Transverse colon (tissue), 4 donors: ENCODE results near the gene PPP1R13B. TPM values are rescaled to one million over a fixed set of nuclear protein-coding genes. Genes with fewer than 3 reads are reported as not detected.

ENCODE experiments used
- DNase-seq: peaks from one replicate; pipeline ENCODE4 v3.0.0-alpha.2; 2019
- H3K27ac ChIP-seq, 4 donors: fragments of 200-600 bp; sonication (generic); 2 replicates each; pipeline ENCODE4 v1.5.1; 2016 to 2018; ENCODE audit warnings: inconsistent platforms in 4 of 4
- H3K27me3 ChIP-seq: fragments of 200-600 bp; sonication (generic); 2 replicates; pipeline ENCODE4 v1.5.1; 2017; ENCODE audit warnings: inconsistent platforms
- H3K36me3 ChIP-seq, 4 donors: fragments of 200-600 bp; sonication (generic); 2 replicates each; pipeline ENCODE4 v1.5.1; 2017 to 2019; ENCODE audit warnings: inconsistent platforms in 4 of 4
- H3K4me1 ChIP-seq, 4 donors: fragments of 200-600 bp; sonication (generic); 2 replicates each; pipeline ENCODE4 v1.5.1; 2017 to 2020; ENCODE audit warnings: inconsistent platforms in 4 of 4
- H3K4me3 ChIP-seq, 4 donors: fragments of 200-600 bp; sonication (generic); 1 replicate in 1 of 4; 2 replicates in 3 of 4; pipeline versions ENCODE4 v1.5.1 to v1.6.1; 2017 to 2019; ENCODE audit warnings: inconsistent platforms in 4 of 4
- H3K9me3 ChIP-seq, 2 donors: fragments of 200-600 bp; sonication (generic); 2 replicates each; pipeline ENCODE4 v1.5.1; 2017 to 2019; ENCODE audit warnings: inconsistent platforms in 2 of 2
- EP300 ChIP-seq: sonication (generic); formaldehyde crosslinking; IDR thresholded peaks from one replicate; pipeline ENCODE4 v1.6.1; 2017; ENCODE audit warnings: antibody characterized with exemption, low read depth
- POLR2A ChIP-seq: fragments of 450-650 bp; IDR thresholded peaks from one replicate; pipeline ENCODE4 v1.6.1; 2016; ENCODE audit warnings: antibody characterized with exemption, mild to moderate bottlenecking, moderate library complexity
- POLR2AphosphoS5 ChIP-seq, 3 donors: sonication (generic); formaldehyde crosslinking; IDR thresholded peaks; one replicate each; pipeline ENCODE4 v1.6.1; 2016; ENCODE audit warnings: antibody characterized with exemption in 3 of 3
- WGBS, 2 donors: methylation state at CpG; one replicate each; pipeline ENCODE4 v1.1.5; 2018; ENCODE audit warnings: low coverage in 1 of 2; 5-methylcytosine and 5-hydroxymethylcytosine counted together
- in situ Hi-C, 4 donors: fragments of 200-750 bp; cut with MboI; loops; one replicate each; pipeline versions ENCODE4 v1.15.0 to v1.15.1; 2017; ENCODE audit warnings: low sequenced_read_pairs in 3 of 4, low pct_ligation_motif_present in 1 of 4, low pct_unique_long_range_greater_than_20kb in 1 of 4
- intact Hi-C: fragments of 100-400 bp; cut with DNase I; formaldehyde crosslinking; loops from one replicate; pipeline ENCODE4 v1.15.1; 2023; ENCODE audit warnings: low total_unique reads
- total RNA-seq, 4 donors: library from RNA; depleted of rRNA; stranded (reverse); fragments of >200 nt; gene quantifications; one replicate each; pipeline ENCODE4 v1.1.0, GENCODE V29; 2016
- TF ChIP-seq, protein P1 (sequence below), 5 experiments: fragments of 200-600 bp in 3 of 5; fragments of 450-650 bp in 2 of 5; sonication (generic) in 3 of 5; IDR thresholded peaks; 1 replicate in 2 of 5; 2 replicates in 3 of 5; pipeline ENCODE4 v1.5.1; 2016 to 2017; ENCODE audit warnings: antibody characterized with exemption in 5 of 5, inconsistent platforms in 3 of 5, mild to moderate bottlenecking in 2 of 5, moderate library complexity in 1 of 5

The PPP1R13B gene
- total RNA-seq, 4 donors from 2014 or later: 31.0 to 109 (median 42.0) TPM

- Histone ChIP-seq H3K4me3 (no peak overlapping the region), H3K27ac (no peak overlapping the region), H3K27me3 (no peaks in the 10 kb centered on the region), H3K36me3 (no peaks in the 10 kb centered on the region), H3K9me3 (no peaks in the 10 kb centered on the region), H3K4me1 (peaks cover 17 to 25% (median 24%) of the 10 kb centered on the region in 4 donors)
- intact Hi-C loops (no loop called here), in situ Hi-C loops (no loop called here)
- no peak for DNase-seq
- 80 to 89% methylated on average over 1 to 24 of the region's 29 CpGs for WGBS, 2 donors
- TF ChIP-seq POLR2AphosphoS5 (IDR thresholded peaks at IDR 0.05) (no peak), POLR2A (no peak), EP300 (no peak)
- TF ChIP-seq, protein P1, sequence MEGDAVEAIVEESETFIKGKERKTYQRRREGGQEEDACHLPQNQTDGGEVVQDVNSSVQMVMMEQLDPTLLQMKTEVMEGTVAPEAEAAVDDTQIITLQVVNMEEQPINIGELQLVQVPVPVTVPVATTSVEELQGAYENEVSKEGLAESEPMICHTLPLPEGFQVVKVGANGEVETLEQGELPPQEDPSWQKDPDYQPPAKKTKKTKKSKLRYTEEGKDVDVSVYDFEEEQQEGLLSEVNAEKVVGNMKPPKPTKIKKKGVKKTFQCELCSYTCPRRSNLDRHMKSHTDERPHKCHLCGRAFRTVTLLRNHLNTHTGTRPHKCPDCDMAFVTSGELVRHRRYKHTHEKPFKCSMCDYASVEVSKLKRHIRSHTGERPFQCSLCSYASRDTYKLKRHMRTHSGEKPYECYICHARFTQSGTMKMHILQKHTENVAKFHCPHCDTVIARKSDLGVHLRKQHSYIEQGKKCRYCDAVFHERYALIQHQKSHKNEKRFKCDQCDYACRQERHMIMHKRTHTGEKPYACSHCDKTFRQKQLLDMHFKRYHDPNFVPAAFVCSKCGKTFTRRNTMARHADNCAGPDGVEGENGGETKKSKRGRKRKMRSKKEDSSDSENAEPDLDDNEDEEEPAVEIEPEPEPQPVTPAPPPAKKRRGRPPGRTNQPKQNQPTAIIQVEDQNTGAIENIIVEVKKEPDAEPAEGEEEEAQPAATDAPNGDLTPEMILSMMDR (IDR thresholded peaks at IDR 0.05): no peak
Measured at GRCh38 chr14:103707329-103708263, 139.8 kb downstream of the PPP1R13B start.

DNA sequence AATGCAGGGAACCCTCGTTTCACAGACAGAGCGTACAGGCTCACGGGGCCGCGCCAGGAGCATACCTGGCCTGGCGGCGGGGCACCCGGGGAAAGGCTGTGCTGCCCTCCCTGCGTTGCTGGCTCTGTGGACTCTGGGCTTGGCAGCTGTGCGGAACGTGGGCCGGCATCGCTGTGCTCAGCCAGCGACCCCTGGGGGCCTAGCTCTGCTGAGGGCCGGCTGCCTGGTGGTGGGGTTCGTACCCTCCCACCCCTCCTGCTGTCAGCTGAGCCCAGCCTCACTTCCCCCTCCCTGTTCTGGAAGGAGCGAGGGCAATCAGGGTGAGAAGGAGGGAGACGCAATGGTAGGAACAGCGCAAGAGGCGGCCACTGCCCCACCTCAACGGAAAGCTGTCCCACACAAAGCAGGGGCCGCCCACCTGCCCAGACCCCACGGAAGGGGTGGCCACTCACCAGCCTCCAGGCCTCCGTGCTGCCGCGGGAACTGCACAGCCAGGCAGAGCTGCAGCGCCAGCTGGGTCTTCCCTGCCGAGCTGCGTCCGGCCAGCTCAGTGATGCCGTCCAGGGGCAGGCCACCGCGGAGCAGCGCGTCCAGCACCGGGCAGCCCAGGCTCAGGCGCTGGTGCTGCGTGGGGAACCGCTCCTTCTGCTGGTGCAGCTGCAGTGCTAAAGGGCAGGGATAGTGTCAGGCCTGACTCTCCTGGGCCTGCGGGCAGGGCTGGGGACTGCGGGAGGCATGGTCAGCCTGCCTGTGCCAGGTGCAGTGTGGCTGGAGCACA lies 140.6 kb downstream of the PPP1R13B start:
- Histone ChIP-seq H3K4me1 (peaks cover 8 to 16% (median 15%) of the 10 kb centered on the region in 4 donors), H3K4me3 (no peak overlapping the region), H3K27me3 (no peaks in the 10 kb centered on the region), H3K36me3 (no peaks in the 10 kb centered on the region), H3K27ac (peak overlapping the region in 1 of 4 donors; percentile 60), H3K9me3 (no peaks in the 10 kb centered on the region)
- intact Hi-C loops: no loop called here
- in situ Hi-C loops: no loop called here
- TF ChIP-seq POLR2AphosphoS5 (IDR thresholded peaks at IDR 0.05): peak in 1 of 3 donors; percentile 22
- TF ChIP-seq, protein P1 (IDR thresholded peaks at IDR 0.05): no peak
- TF ChIP-seq EP300: no peak
- no peak for DNase-seq
- WGBS, 2 donors: 92% methylated on average over 41 of the region's 41 CpGs; no CpG with 5 or more reads in 1 of the 2 donors

DNA sequence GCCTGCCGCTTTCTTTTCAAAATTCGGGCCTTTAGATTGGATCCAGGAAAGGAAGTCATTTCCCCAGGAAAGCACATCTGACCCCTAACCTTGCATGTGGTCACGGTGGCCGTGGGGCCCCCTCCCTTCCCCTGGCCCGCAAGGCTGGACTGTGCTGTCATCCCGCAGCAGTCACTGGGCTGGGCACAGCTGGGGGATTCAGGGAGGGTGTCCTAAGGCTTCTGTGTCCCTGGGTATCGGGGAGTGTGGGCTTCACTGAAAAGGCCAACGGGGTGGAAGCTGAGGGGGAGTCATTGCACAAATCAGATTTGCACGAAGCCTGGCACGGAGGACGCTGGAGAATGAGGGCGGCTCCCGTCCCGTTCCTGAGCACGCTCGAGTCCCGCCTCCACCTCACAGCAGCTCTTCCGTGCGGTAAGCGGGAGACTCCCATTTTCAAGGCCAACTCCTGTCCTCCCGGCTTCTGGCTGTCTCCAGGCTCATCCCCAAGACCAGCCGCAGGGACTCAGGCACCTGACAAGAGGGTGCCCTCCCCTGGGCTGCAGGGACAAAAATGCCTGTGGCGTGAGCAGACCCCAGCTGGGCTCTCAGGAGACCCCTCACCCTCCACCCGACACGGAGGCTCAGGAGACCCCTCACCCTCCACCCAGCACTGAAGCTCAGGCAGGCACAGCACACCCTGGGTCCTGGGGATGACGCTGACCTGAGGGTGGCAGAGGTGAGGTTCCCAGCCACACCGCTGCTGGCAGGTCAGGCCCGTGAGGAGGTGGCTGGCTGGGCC lies 141.7 kb downstream of the PPP1R13B start:
- Histone ChIP-seq H3K27me3 (no peaks in the 10 kb centered on the region), H3K4me1 (peaks cover 6 to 7% (median 7%) of the 10 kb centered on the region in 4 donors), H3K4me3 (no peak overlapping the region), H3K36me3 (no peaks in the 10 kb centered on the region), H3K27ac (peak overlapping the region in 3 of 4 donors; percentile 7 to 60 (median 8)), H3K9me3 (no peaks in the 10 kb centered on the region)
- 80% methylated on average over 24 of the region's 28 CpGs; no CpG with 5 or more reads in 1 of the 2 donors for WGBS, 2 donors
- intact Hi-C loops: no loop called here
- DNase-seq: no peak
- TF ChIP-seq POLR2AphosphoS5 (IDR thresholded peaks at IDR 0.05) (no peak), EP300 (no peak), POLR2A (no peak)
- TF ChIP-seq, protein P1 (IDR thresholded peaks at IDR 0.05): no peak
- in situ Hi-C loops: no loop called here
